HG03521 (cell line): ENCODE results near the gene QRICH1.
A peak's percentile ranks its signal among the peaks of the same experiment; 100 is the strongest.

ENCODE experiments used
- ATAC-seq: cut with Tn5 transposase; IDR thresholded peaks from one replicate; pipeline ENCODE4 v1.9.1; 2021; ENCODE audit warnings: mild to moderate bottlenecking, moderate library complexity; ENCODE audit not compliant: unreplicated experiment

QRICH1 gene

GRCh38 chr3:48999085-48999858, 94.6 kb downstream of the QRICH1 start:
- ATAC-seq: no peak

- ATAC-seq: no peak
Observed at GRCh38 chr3:48997714-48998637, 95.9 kb downstream of the QRICH1 start.

- ATAC-seq: no peak
Observed at GRCh38 chr3:48997102-48997635, 96.7 kb downstream of the QRICH1 start.

- no peak for ATAC-seq
Observed at GRCh38 chr3:48996640-48997039, 97.2 kb downstream of the QRICH1 start.

GRCh38 chr3:48993834-48994233, 100.0 kb downstream of the QRICH1 start:
- ATAC-seq: no peak

- no peak for ATAC-seq
Observed at GRCh38 chr3:48991851-48992545, 101.9 kb downstream of the QRICH1 start.

GRCh38 chr3:48990636-48991469, 103.0 kb downstream of the QRICH1 start:
- peak; percentile 11 for ATAC-seq

GRCh38 chr3:48989796-48990635, 103.9 kb downstream of the QRICH1 start, which contains the start of gene P4HTM:
TSS of gene P4HTM (plus strand) at chr3:48990241. CDS start at chr3:48990257, 16 bp downstream.
- peak; percentile 43 for ATAC-seq

- ATAC-seq: no peak
Observed at GRCh38 chr3:48989126-48989795, 104.6 kb downstream of the QRICH1 start.

GRCh38 chr3:48985831-48986376, 108.0 kb downstream of the QRICH1 start:
- no peak for ATAC-seq

GRCh38 chr3:48984663-48985062, 109.2 kb downstream of the QRICH1 start:
- ATAC-seq: no peak

- ATAC-seq: no peak
Observed at GRCh38 chr3:48983096-48983495, 110.8 kb downstream of the QRICH1 start.

- ATAC-seq: no peak
Observed at GRCh38 chr3:48982686-48983085, 111.2 kb downstream of the QRICH1 start.

GRCh38 chr3:48982016-48982415, 111.9 kb downstream of the QRICH1 start:
- ATAC-seq: no peak

GRCh38 chr3:48980295-48980694, 113.6 kb downstream of the QRICH1 start:
- ATAC-seq: no peak
